ENCODE data around the gene TMEM181. TPM values are rescaled to one million over a fixed set of nuclear protein-coding genes. Genes with fewer than 3 reads are reported as not detected.
A peak's percentile ranks its signal among the peaks of the same experiment; 100 is the strongest.

The TMEM181 gene
- polyA plus RNA-seq, 1 of the 3 experiments (the other 2 are of a cell fraction): 19.5 TPM

DNA sequence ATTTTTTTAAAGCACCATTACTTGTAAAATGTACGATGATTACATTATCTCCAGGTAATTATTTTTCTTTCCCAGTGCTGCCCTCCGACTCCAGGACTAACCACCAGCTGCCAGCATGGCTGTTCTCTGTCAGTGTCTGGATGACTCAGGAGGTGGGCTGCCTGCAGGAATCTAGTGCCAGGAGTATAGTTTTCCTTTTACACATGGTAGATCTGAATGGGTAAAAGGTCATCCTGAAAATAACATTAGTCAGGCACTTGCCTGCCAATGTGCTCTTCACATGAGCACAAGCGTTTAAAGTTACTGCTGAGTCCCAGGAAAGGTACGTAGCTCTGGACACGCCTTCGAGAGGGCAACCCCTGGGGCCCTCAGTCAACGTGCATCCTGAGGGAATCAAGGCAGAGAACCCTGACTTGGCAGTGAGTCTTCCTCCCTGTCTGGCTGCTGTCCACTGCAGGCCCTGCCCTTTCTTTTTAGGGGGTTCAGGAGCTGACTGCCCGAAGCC, 82.3 kb downstream of the TMEM181 start:
- Histone ChIP-seq H3K9ac (peak overlapping the region; percentile 99; the same call in 1 of the 2 replicates), H3K4me2 (peak overlapping the region; percentile 85), H3K9me2 (no peaks in the 10 kb centered on the region), H3K4me1 (ENCODE audit: control insufficient read depth in 1 of 2, insufficient read depth in 2 of 2, low read depth in 1 of 2, low read length in 1 of 2) (peaks cover 13 to 33% of the 10 kb centered on the region in 2 experiments; a peak in 3 of 4 replicates), H3F3A (replicated peaks; ENCODE audit: insufficient read depth) (peaks cover 24% of the 10 kb centered on the region), H3K27ac (ENCODE audit: low read depth in 2 of 2, low read length in 1 of 2) (peak overlapping the region; percentile 77 to 94), H4K20me1 (ENCODE audit: insufficient read depth) (peaks cover 39% of the 10 kb centered on the region), H3K36me3 (replicated peaks in 1 of 2; ENCODE audit: control insufficient read depth in 1 of 2, insufficient read depth in 2 of 2, low read length in 1 of 2) (peaks cover 15 to 25% of the 10 kb centered on the region in 2 experiments), H3K79me2 (ENCODE audit: insufficient read depth) (peaks cover 68% of the 10 kb centered on the region), H3K27me3 (ENCODE audit: insufficient read depth) (no peaks in the 10 kb centered on the region), H3K4me3 (ENCODE audit: low read depth in 2 of 2, low read length in 1 of 2) (peak overlapping the region; percentile 76 to 96), H3K9me3 (no peaks in the 10 kb centered on the region), H2AFZ (ENCODE audit: low read depth) (no peak overlapping the region)
- WGBS (ENCODE audit: low lambda C conversion rate): 22% methylated on average over 7 of the region's 8 CpGs
- POLR2A ChIA-PET: no interaction called here
- CTCF ChIA-PET: interaction anchor here (1.0 to 7.7 kb wide), 4 partner anchors 49 to 428 kb away, joined by 3 to 46 read pairs (median 4); no protein-coding TSS in a partner anchor
- DNase-seq: no peak
- TF ChIP-seq FOXM1 (IDR thresholded peaks at IDR 0.05; ENCODE audit: low read depth) (no peak), GATA2 (CRISPR knock-in tag; IDR thresholded peaks at IDR 0.05) (0 out of 2 replicates have a peak, but pooled peaks have one; percentile 7), TEAD4 (IDR thresholded peaks at IDR 0.05; ENCODE audit: borderline replicate concordance, insufficient read depth) (peak; percentile 65), RAD21 (IDR thresholded peaks at IDR 0.05; ENCODE audit: low read length) (no peak), FOXJ3 (CRISPR knock-in tag; IDR thresholded peaks at IDR 0.05) (no peak), RXRA (IDR thresholded peaks at IDR 0.05; ENCODE audit: borderline replicate concordance, low read depth) (peak; percentile 78; the same call in 1 of the 2 replicates), TAF1 (IDR thresholded peaks at IDR 0.05; ENCODE audit: borderline replicate concordance, low read depth, low read length) (no peak), TCF12 (IDR thresholded peaks at IDR 0.05) (peak; percentile 97), YY1 (IDR thresholded peaks at IDR 0.05; ENCODE audit: low read depth) (0 out of 2 replicates have a peak, but pooled peaks have one; percentile 24), SIN3A (IDR thresholded peaks at IDR 0.05; ENCODE audit: borderline replicate concordance, low read depth, low read length) (peak; percentile 89), POLR2AphosphoS5 (IDR thresholded peaks at IDR 0.05; ENCODE audit: low read depth, low read length) (peak; percentile 62; the same call in 1 of the 2 replicates), CHD2 (IDR thresholded peaks at IDR 0.05; ENCODE audit: low read length, partially characterized antibody) (peak; percentile 40), NRF1 (IDR thresholded peaks at IDR 0.05; ENCODE audit: low read depth, low read length) (no peak), SMC3 (IDR thresholded peaks at IDR 0.05; ENCODE audit: low read depth, low read length) (no peak), RCOR1 (IDR thresholded peaks at IDR 0.05; ENCODE audit: low read length) (peak; percentile 35; the same call in 1 of the 2 replicates), RFX5 (IDR thresholded peaks at IDR 0.05; ENCODE audit: low read length) (no peak), MEF2A (IDR thresholded peaks at IDR 0.05; ENCODE audit: borderline replicate concordance, low read depth) (peak; percentile 34; the same call in 1 of the 2 replicates), MXI1 (IDR thresholded peaks at IDR 0.05; ENCODE audit: low read depth, low read length) (peak; percentile 27; the same call in 1 of the 2 replicates), GABPA (IDR thresholded peaks at IDR 0.05; ENCODE audit: low read depth) (no peak), ELF1 (IDR thresholded peaks at IDR 0.05) (no peak)
- TF ChIP-seq, protein P1, sequence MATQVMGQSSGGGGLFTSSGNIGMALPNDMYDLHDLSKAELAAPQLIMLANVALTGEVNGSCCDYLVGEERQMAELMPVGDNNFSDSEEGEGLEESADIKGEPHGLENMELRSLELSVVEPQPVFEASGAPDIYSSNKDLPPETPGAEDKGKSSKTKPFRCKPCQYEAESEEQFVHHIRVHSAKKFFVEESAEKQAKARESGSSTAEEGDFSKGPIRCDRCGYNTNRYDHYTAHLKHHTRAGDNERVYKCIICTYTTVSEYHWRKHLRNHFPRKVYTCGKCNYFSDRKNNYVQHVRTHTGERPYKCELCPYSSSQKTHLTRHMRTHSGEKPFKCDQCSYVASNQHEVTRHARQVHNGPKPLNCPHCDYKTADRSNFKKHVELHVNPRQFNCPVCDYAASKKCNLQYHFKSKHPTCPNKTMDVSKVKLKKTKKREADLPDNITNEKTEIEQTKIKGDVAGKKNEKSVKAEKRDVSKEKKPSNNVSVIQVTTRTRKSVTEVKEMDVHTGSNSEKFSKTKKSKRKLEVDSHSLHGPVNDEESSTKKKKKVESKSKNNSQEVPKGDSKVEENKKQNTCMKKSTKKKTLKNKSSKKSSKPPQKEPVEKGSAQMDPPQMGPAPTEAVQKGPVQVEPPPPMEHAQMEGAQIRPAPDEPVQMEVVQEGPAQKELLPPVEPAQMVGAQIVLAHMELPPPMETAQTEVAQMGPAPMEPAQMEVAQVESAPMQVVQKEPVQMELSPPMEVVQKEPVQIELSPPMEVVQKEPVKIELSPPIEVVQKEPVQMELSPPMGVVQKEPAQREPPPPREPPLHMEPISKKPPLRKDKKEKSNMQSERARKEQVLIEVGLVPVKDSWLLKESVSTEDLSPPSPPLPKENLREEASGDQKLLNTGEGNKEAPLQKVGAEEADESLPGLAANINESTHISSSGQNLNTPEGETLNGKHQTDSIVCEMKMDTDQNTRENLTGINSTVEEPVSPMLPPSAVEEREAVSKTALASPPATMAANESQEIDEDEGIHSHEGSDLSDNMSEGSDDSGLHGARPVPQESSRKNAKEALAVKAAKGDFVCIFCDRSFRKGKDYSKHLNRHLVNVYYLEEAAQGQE (IDR thresholded peaks at IDR 0.05; ENCODE audit: low read depth, low read length): no peak
- TF ChIP-seq, protein P2, sequence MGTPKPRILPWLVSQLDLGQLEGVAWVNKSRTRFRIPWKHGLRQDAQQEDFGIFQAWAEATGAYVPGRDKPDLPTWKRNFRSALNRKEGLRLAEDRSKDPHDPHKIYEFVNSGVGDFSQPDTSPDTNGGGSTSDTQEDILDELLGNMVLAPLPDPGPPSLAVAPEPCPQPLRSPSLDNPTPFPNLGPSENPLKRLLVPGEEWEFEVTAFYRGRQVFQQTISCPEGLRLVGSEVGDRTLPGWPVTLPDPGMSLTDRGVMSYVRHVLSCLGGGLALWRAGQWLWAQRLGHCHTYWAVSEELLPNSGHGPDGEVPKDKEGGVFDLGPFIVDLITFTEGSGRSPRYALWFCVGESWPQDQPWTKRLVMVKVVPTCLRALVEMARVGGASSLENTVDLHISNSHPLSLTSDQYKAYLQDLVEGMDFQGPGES (IDR thresholded peaks at IDR 0.05; ENCODE audit: low read depth, low read length): no peak
- TF ChIP-seq, protein P3, sequence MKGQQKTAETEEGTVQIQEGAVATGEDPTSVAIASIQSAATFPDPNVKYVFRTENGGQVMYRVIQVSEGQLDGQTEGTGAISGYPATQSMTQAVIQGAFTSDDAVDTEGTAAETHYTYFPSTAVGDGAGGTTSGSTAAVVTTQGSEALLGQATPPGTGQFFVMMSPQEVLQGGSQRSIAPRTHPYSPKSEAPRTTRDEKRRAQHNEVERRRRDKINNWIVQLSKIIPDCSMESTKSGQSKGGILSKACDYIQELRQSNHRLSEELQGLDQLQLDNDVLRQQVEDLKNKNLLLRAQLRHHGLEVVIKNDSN (IDR thresholded peaks at IDR 0.05; ENCODE audit: borderline replicate concordance, low read depth): no peak
- TF ChIP-seq, protein P4, sequence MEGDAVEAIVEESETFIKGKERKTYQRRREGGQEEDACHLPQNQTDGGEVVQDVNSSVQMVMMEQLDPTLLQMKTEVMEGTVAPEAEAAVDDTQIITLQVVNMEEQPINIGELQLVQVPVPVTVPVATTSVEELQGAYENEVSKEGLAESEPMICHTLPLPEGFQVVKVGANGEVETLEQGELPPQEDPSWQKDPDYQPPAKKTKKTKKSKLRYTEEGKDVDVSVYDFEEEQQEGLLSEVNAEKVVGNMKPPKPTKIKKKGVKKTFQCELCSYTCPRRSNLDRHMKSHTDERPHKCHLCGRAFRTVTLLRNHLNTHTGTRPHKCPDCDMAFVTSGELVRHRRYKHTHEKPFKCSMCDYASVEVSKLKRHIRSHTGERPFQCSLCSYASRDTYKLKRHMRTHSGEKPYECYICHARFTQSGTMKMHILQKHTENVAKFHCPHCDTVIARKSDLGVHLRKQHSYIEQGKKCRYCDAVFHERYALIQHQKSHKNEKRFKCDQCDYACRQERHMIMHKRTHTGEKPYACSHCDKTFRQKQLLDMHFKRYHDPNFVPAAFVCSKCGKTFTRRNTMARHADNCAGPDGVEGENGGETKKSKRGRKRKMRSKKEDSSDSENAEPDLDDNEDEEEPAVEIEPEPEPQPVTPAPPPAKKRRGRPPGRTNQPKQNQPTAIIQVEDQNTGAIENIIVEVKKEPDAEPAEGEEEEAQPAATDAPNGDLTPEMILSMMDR (IDR thresholded peaks at IDR 0.05): no peak
- TF ChIP-seq, protein P5, sequence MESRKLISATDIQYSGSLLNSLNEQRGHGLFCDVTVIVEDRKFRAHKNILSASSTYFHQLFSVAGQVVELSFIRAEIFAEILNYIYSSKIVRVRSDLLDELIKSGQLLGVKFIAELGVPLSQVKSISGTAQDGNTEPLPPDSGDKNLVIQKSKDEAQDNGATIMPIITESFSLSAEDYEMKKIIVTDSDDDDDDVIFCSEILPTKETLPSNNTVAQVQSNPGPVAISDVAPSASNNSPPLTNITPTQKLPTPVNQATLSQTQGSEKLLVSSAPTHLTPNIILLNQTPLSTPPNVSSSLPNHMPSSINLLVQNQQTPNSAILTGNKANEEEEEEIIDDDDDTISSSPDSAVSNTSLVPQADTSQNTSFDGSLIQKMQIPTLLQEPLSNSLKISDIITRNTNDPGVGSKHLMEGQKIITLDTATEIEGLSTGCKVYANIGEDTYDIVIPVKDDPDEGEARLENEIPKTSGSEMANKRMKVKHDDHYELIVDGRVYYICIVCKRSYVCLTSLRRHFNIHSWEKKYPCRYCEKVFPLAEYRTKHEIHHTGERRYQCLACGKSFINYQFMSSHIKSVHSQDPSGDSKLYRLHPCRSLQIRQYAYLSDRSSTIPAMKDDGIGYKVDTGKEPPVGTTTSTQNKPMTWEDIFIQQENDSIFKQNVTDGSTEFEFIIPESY (IDR thresholded peaks at IDR 0.05; ENCODE audit: borderline replicate concordance, low read depth): peak; percentile 73; the same call in 1 of the 2 replicates
